Neural cell (in vitro differentiated cells): ENCODE measurements around the gene MAMDC2.

ENCODE experiments used
- CTCF ChIP-seq: fragments of 450-650 bp; IDR thresholded peaks from 2 replicates; pipeline ENCODE4 v1.5.1; 2014; ENCODE audit warnings: antibody characterized with exemption, mild to moderate bottlenecking, moderate library complexity; ENCODE audit not compliant: poor library complexity, severe bottlenecking
- EZH2 ChIP-seq: fragments of 200-600, 300-800 bp; shearing (Covaris generic), sonication (generic); IDR thresholded peaks from 2 replicates; pipeline ENCODE4 v1.6.1; 2014; ENCODE audit warnings: antibody characterized with exemption, low read length, borderline replicate concordance, mild to moderate bottlenecking; ENCODE audit not compliant: insufficient read depth, poor library complexity, severe bottlenecking
- TAF1 ChIP-seq: IDR thresholded peaks from 2 replicates; pipeline ENCODE4 v1.6.1; 2012; ENCODE audit warnings: low read depth

- no peak for TF ChIP-seq EZH2
- no peak for TF ChIP-seq CTCF
- TF ChIP-seq TAF1, result no peak
These were observed 2.8 kb downstream of the MAMDC2 start for GRCh38 chr9:70046274-70047070.
